ENCODE results near the gene KAZN.

GRCh38 chr1:14750490-14750889 is 152.0 kb downstream of the KAZN start:
- TF ChIP-seq POLR2A (IDR thresholded peaks at IDR 0.05) (no peak), POLR2AphosphoS5 (IDR thresholded peaks at IDR 0.05) (no peak)
